ENCODE data around the gene PAIP2. TPM values are rescaled to one million over a fixed set of nuclear protein-coding genes. Genes with fewer than 3 reads are reported as not detected.

PAIP2 gene
- total and polyA plus RNA-seq, 2 of the 4 experiments (the other 2 are of a cell fraction): 41.9 to 59.5 TPM

DNA sequence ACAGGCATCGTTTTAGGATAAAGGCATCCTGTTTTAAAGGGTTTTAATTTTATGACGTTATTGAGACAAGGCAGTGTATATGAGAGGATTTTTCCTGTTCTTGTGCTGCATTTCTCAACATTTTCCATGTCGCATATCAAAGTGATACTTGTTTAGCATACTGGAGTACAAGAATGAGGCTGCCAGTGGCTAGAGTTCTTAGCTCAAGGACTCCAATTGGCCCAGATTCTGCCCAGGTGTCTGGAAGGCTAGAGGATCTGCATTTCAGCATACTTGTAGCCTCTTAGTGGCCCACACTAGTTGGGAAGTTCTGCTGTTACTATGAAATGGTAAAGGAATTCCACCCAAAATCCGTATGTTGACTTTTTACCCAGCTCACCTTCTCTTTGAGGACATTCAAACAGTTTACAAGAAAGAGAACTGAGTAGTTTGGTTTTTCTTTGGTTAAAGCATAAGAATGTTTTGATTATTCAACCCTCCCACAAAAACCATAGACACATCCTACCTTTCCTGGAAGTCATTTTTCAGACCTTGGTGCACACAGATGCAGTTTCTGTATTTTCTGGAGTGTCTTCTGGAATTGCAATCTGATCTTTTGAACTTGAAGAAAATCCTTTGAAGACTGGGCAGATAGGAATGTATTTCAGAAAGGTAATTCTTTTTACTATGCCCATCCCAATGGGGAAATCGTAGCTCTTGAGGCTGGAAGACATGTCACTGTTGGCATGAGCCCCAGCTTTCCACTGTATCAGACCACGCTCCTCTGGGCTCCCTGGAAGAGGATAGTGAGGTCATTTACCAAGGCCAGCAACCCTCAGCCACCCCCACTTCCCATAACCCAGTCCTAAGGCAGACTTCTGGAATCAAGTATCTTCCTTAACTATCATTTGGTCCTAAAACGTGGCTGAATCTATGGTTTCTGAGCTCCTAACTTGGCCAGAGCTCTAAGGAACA lies 30.1 kb downstream of the PAIP2 start:
- Histone ChIP-seq H2BK15ac (ENCODE audit: low read depth, low read length) (no peak overlapping the region), H2BK5ac (ENCODE audit: low read depth, low read length, poor library complexity, severe bottlenecking) (no peak overlapping the region), H2AFZ (replicated peaks; ENCODE audit: low read length, poor library complexity) (no peak overlapping the region), H2BK120ac (ENCODE audit: low read depth, low read length) (no peak overlapping the region), H3K56ac (ENCODE audit: extremely low read depth, insufficient read depth, low read length) (no peak overlapping the region), H3K4ac (ENCODE audit: low read depth, low read length) (no peak overlapping the region), H3K79me1 (ENCODE audit: low read depth in 1 of 2, low read length in 2 of 2) (peaks cover 8 to 31% of the 10 kb centered on the region in 2 experiments), H4K8ac (ENCODE audit: low read depth in 2 of 2, low read length in 2 of 2) (no peak overlapping the region), H3K36me3 (ENCODE audit: control insufficient read depth, insufficient read depth, low read length) (peaks cover 32% of the 10 kb centered on the region), H3K9me1 (ENCODE audit: insufficient read depth, low read length) (peaks cover 26% of the 10 kb centered on the region), H4K5ac (ENCODE audit: low read depth, low read length) (no peak overlapping the region), H3K9ac (ENCODE audit: low read depth, low read length) (no peak overlapping the region), H2AK9ac (replicated peaks; ENCODE audit: low read depth, low read length, poor library complexity) (no peak overlapping the region), H3K4me3 (ENCODE audit: insufficient read depth, low read depth, low read length) (no peak overlapping the region), H4K20me1 (ENCODE audit: insufficient read depth, low read length) (peaks cover 22% of the 10 kb centered on the region; the same call in 1 of the 2 replicates), H3K27me3 (ENCODE audit: control insufficient read depth, insufficient read depth, low read length) (no peaks in the 10 kb centered on the region), H4K91ac (ENCODE audit: insufficient read depth, low read depth, low read length) (no peak overlapping the region), H3K14ac (replicated peaks; ENCODE audit: low read depth, low read length) (no peak overlapping the region), H3K4me1 (ENCODE audit: control insufficient read depth, insufficient read depth, low read length) (peaks cover 11% of the 10 kb centered on the region), H3K18ac (ENCODE audit: low read depth, low read length) (no peak overlapping the region), H3K27ac (ENCODE audit: insufficient read depth, low read length) (no peak overlapping the region), H3K9me3 (ENCODE audit: control insufficient read depth, insufficient read depth, low read length) (no peaks in the 10 kb centered on the region), H3K4me2 (ENCODE audit: low read depth, low read length) (no peak overlapping the region), H3K23ac (ENCODE audit: low read depth, low read length) (no peak overlapping the region), H2AK5ac (ENCODE audit: low read depth, low read length) (no peak overlapping the region), H2BK20ac (ENCODE audit: low read depth, low read length) (no peak overlapping the region)
- TF ChIP-seq FOS (IDR thresholded peaks at IDR 0.05; ENCODE audit: low read depth, low read length) (no peak), RAD21 (IDR thresholded peaks at IDR 0.05; ENCODE audit: low read length) (no peak), SMC3 (IDR thresholded peaks at IDR 0.05; ENCODE audit: low read depth, low read length) (no peak), MAZ (IDR thresholded peaks at IDR 0.05; ENCODE audit: borderline replicate concordance, low read depth, low read length) (no peak), POLR2A (IDR thresholded peaks at IDR 0.05; ENCODE audit: low read depth, low read length) (no peak), BHLHE40 (IDR thresholded peaks at IDR 0.05; ENCODE audit: low read depth, low read length) (no peak), MXI1 (IDR thresholded peaks at IDR 0.05; ENCODE audit: borderline replicate concordance, low read depth, low read length) (no peak)
- TF ChIP-seq, protein P1, sequence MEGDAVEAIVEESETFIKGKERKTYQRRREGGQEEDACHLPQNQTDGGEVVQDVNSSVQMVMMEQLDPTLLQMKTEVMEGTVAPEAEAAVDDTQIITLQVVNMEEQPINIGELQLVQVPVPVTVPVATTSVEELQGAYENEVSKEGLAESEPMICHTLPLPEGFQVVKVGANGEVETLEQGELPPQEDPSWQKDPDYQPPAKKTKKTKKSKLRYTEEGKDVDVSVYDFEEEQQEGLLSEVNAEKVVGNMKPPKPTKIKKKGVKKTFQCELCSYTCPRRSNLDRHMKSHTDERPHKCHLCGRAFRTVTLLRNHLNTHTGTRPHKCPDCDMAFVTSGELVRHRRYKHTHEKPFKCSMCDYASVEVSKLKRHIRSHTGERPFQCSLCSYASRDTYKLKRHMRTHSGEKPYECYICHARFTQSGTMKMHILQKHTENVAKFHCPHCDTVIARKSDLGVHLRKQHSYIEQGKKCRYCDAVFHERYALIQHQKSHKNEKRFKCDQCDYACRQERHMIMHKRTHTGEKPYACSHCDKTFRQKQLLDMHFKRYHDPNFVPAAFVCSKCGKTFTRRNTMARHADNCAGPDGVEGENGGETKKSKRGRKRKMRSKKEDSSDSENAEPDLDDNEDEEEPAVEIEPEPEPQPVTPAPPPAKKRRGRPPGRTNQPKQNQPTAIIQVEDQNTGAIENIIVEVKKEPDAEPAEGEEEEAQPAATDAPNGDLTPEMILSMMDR (conservative IDR thresholded peaks at IDR 0.05; ENCODE audit: low read depth, low read length): no peak
- TF ChIP-seq, protein P2, sequence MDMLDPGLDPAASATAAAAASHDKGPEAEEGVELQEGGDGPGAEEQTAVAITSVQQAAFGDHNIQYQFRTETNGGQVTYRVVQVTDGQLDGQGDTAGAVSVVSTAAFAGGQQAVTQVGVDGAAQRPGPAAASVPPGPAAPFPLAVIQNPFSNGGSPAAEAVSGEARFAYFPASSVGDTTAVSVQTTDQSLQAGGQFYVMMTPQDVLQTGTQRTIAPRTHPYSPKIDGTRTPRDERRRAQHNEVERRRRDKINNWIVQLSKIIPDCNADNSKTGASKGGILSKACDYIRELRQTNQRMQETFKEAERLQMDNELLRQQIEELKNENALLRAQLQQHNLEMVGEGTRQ (IDR thresholded peaks at IDR 0.05; ENCODE audit: low read depth, low read length): no peak
- TF ChIP-seq, protein P3, sequence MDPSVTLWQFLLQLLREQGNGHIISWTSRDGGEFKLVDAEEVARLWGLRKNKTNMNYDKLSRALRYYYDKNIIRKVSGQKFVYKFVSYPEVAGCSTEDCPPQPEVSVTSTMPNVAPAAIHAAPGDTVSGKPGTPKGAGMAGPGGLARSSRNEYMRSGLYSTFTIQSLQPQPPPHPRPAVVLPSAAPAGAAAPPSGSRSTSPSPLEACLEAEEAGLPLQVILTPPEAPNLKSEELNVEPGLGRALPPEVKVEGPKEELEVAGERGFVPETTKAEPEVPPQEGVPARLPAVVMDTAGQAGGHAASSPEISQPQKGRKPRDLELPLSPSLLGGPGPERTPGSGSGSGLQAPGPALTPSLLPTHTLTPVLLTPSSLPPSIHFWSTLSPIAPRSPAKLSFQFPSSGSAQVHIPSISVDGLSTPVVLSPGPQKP (IDR thresholded peaks at IDR 0.05; ENCODE audit: borderline replicate concordance, low read depth, low read length): no peak
- intact Hi-C loops (cut with micrococcal nuclease) (no loop called here), in situ Hi-C loops (cut with MboI; ENCODE audit: low sequenced_read_pairs) (no loop called here), dilution Hi-C loops (cut with HindIII; ENCODE audit: low sequenced_read_pairs, unreplicated experiment) (no loop called here)
- ChIA-PET POLR2A (ENCODE audit: unreplicated experiment) (no interaction called here), CTCF (no interaction called here)
- ATAC-seq (ENCODE audit: low read depth) (no peak), DNase-seq (peak; percentile 43)
- no TSS peak for BruUV-seq (replicated peaks)
- 94% methylated on average over 2 of the region's 7 CpGs; no CpG with 5 or more reads in 1 of the 2 experiments for WGBS, 2 experiments (ENCODE audit: extremely low coverage in 2 of 2, insufficient read length in 1 of 2)

All from IMR-90 (cell line).